OCI-LY3 (cell line): Measurements from ENCODE around the gene CHKB.

Source experiments
- H2AFZ ChIP-seq: fragments of 200-600, 300-600 bp; shearing (Covaris generic); 2 replicates; pipeline ENCODE4 v1.6.0; 2014; ENCODE audit warnings: antibody characterized with exemption, low read depth, low read length
- H3K27ac ChIP-seq: fragments of 200-600, 300-600 bp; sonication (generic); 2 replicates; pipeline ENCODE4 v1.5.1; 2014; ENCODE audit warnings: mild to moderate bottlenecking, low read length, moderate library complexity, mixed read lengths
- H3K27me3 ChIP-seq: fragments of 200-600, 300-600 bp; sonication (generic); 2 replicates; pipeline ENCODE4 v1.6.1; 2014; ENCODE audit warnings: low read depth, low read length, mixed read lengths
- H3K36me3 ChIP-seq: fragments of 200-600, 300-600 bp; sonication (generic); replicated peaks from 2 replicates; pipeline ENCODE3; 2014; ENCODE audit warnings: low read depth, low read length, mixed read lengths
- H3K4me1 ChIP-seq: fragments of 300-600, 200-600 bp; sonication (generic); 2 replicates; pipeline ENCODE4 v1.6.1; 2014; ENCODE audit warnings: low read length, mixed read lengths
- H3K4me2 ChIP-seq: fragments of 200-600, 300-600 bp; sonication (generic); 2 replicates; pipeline ENCODE4 v1.6.1; 2014; ENCODE audit warnings: low read length, mixed read lengths
- H3K4me3 ChIP-seq: fragments of 300-600, 200-600 bp; sonication (generic); 2 replicates; pipeline ENCODE4 v1.5.1; 2014; ENCODE audit warnings: antibody characterized with exemption, mild to moderate bottlenecking, low read length, moderate library complexity
- H3K79me2 ChIP-seq: fragments of 300-600, 200-600 bp; shearing (Covaris generic); 2 replicates; pipeline ENCODE4 v1.6.1; 2014; ENCODE audit warnings: mild to moderate bottlenecking, low read length, mixed read lengths
- H3K9ac ChIP-seq: fragments of 300-600, 200-600 bp; shearing (Covaris generic); 2 replicates; pipeline ENCODE4 v1.6.0; 2014; ENCODE audit warnings: mild to moderate bottlenecking, low read length, moderate library complexity
- H3K9me3 ChIP-seq: fragments of 200-600, 300-600 bp; shearing (Covaris generic); 2 replicates; pipeline ENCODE4 v1.6.1; 2014; ENCODE audit warnings: low read length, mixed read lengths; ENCODE audit not compliant: insufficient read depth
- H4K20me1 ChIP-seq: fragments of 200-600, 300-600 bp; sonication (generic); 2 replicates; pipeline ENCODE4 v1.6.1; 2016; ENCODE audit warnings: low read length, mixed read lengths; ENCODE audit not compliant: insufficient read depth
- EZH2phosphoT487 ChIP-seq: fragments of 200-600 bp; shearing (Covaris generic); IDR thresholded peaks from 2 replicates; pipeline ENCODE4 v1.6.1; 2018; ENCODE audit warnings: antibody characterized with exemption, mixed run types, low read depth
- TF ChIP-seq, protein P1 (sequence below): fragments of 200-600, 300-600 bp; sonication (generic); IDR thresholded peaks from 2 replicates; pipeline ENCODE4 v1.5.1; 2014; ENCODE audit warnings: antibody characterized with exemption, low read length, low read depth

The CHKB gene

DNA sequence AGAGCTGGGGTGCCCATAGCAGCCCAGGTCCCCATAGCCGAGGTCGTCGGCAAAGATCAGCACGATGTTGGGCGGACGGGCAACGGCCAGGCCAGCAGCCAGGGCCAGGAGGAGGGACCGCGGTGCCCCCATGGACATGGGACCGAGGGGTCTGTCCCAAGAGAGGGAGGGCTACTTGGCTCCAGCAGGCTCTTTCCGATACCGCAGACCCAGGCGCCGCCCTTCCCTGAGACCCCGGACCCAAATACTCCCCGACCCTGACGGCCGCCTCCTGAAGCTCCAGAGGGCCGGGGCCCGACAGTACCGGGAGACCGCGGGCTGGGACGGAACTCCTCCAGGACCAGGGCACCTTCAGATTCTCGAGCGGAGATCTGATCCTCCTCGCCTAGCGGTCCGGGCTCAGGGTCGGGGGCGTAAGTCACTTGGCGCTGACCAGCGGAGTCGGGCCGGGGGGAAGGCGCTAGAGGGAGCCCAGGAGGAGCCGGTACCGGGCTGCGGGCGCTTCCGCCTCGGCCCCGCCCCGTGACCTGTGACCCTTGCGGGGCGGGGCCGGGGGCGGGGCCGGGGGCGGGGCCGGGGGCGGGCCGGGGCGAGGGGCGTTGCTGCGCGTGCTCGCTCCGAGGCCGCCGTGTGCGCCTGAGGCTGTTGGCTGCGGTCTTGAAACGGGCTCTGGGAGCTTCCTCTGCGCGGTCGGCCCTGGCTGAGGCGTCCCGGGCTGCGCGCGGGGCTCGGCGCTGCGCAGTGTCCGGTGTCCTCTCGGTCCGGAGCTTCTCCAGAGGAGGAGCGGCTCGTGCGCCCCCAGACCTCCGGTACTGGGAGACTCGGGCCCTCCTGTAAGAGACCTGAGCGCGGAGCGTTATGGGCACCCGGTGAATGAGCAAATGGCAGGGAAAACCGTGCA, 45.2 kb upstream of the CHKB start, which contains the start of gene ARSA:
TSS of gene ARSA (minus strand) at position 511 of the 901 bp plus-strand sequence. CDS start at position 138, 373 bp downstream.
- Histone ChIP-seq H3K4me3 (peak within 1 kb of the TSS; percentile 99), H3K79me2 (no peaks in the 10 kb centered on the region), H3K27me3 (no peaks in the 10 kb centered on the region), H3K27ac (no peak within 1 kb of the TSS), H3K9me3 (no peaks in the 10 kb centered on the region), H4K20me1 (no peaks in the 10 kb centered on the region), H3K9ac (peak within 1 kb of the TSS; percentile 82), H3K4me1 (peaks cover 8% of the 10 kb centered on the region), H3K36me3 (no peaks in the 10 kb centered on the region), H3K4me2 (peak within 1 kb of the TSS; percentile 95), H2AFZ (peak within 1 kb of the TSS; percentile 29; the same call in 1 of the 2 replicates)
- TF ChIP-seq EZH2phosphoT487 = no peak
- TF ChIP-seq, protein P1, sequence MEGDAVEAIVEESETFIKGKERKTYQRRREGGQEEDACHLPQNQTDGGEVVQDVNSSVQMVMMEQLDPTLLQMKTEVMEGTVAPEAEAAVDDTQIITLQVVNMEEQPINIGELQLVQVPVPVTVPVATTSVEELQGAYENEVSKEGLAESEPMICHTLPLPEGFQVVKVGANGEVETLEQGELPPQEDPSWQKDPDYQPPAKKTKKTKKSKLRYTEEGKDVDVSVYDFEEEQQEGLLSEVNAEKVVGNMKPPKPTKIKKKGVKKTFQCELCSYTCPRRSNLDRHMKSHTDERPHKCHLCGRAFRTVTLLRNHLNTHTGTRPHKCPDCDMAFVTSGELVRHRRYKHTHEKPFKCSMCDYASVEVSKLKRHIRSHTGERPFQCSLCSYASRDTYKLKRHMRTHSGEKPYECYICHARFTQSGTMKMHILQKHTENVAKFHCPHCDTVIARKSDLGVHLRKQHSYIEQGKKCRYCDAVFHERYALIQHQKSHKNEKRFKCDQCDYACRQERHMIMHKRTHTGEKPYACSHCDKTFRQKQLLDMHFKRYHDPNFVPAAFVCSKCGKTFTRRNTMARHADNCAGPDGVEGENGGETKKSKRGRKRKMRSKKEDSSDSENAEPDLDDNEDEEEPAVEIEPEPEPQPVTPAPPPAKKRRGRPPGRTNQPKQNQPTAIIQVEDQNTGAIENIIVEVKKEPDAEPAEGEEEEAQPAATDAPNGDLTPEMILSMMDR = peak; percentile 31

DNA sequence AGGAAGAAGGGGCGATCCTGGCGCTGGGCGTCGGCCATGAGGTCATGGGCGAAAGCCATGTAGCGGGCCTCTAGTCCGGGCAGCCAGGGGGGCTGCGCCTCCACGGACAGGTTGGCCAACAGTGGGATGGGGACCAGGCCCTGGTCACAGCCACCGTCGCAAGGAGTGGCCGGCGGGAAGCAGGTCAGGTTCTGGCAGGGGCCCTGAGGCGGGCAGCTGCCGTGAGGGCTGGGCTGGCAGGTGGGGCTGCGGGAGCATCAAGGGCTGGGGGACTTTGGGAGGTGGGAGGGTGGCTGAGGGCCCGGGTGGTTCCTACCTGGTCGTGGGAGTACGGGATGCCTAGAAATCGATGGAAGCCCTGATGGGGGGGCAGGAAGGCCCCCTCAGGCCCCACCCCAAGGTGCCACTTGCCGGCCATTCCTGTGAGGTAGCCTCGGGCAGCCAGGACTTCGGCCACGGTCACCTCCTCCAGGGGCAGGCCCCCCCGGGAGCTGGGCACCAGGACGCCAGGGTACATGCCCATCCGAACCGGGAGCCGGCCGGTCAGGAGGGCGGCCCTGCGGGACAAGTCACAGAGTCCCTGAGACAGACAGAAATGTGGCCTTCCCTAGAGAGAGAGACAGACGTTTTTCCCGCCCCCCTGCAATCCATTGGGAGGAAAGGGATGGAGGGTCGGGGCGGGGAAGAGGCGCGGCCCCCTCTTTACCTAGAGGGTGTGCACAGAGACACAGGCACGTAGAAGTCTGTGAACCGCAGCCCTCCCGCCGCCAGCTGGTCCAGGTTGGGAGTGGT, 44.4 kb upstream of the CHKB start:
- Histone ChIP-seq H3K4me1 (peaks cover 17% of the 10 kb centered on the region), H3K9me3 (no peaks in the 10 kb centered on the region), H3K27me3 (no peaks in the 10 kb centered on the region), H3K27ac (no peak overlapping the region), H4K20me1 (no peaks in the 10 kb centered on the region), H3K4me3 (peak overlapping the region; percentile 99), H3K79me2 (no peaks in the 10 kb centered on the region), H3K36me3 (no peaks in the 10 kb centered on the region), H3K4me2 (peak overlapping the region; percentile 80), H3K9ac (peak overlapping the region; percentile 82), H2AFZ (no peak overlapping the region)
- TF ChIP-seq EZH2phosphoT487 = no peak
- TF ChIP-seq, protein P1 = no peak

DNA sequence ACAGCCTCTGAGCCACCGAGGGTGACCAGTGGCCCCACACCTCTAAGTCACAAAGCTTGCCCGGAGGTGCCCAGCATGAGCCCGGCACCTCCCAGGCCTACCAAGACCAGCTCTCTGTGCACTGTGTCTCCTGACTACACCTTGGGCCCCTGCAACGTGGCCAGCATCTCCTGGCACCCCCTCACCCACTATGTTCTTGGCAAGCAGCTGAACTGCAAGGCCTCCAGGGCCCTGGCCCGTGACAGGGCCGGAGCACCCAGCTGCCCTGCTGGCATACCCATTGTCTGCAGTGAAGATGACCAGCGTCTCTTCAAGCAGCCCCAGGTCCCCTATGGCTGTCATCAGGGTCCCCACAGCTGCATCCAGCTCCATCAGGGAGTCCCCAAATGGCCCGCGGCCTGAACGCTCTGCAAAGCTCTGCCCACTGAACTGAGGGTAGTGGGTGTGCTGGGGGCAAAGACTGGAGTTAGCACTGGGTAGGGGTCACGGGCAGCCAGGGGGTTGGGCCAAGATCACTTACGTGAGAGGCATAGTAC, 43.7 kb upstream of the CHKB start:
- Histone ChIP-seq H2AFZ (no peak overlapping the region), H4K20me1 (no peaks in the 10 kb centered on the region), H3K79me2 (no peaks in the 10 kb centered on the region), H3K27ac (no peak overlapping the region), H3K27me3 (no peaks in the 10 kb centered on the region), H3K4me3 (no peak overlapping the region), H3K36me3 (no peaks in the 10 kb centered on the region), H3K4me1 (peaks cover 20% of the 10 kb centered on the region), H3K9me3 (no peaks in the 10 kb centered on the region), H3K9ac (no peak overlapping the region), H3K4me2 (0 out of 2 replicates have a peak overlapping the region, but pooled peaks have one; percentile 80)
- TF ChIP-seq, protein P1 = no peak
- TF ChIP-seq EZH2phosphoT487 = no peak
